GM12864 (cell line): Measurements from ENCODE around the gene CNNM3.
"Not testable (repeated sequence)": the region's sequence is repeated elsewhere in the genome, so short reads cannot be mapped to it uniquely, and the experiment has no call there.

Experiments used
- DNase-seq: peaks from one replicate; pipeline ENCODE4 v3.0.0-alpha.2; 2011; ENCODE audit warnings: low read depth
- H3K4me3 ChIP-seq: 2 replicates; pipeline ENCODE4 v1.5.1; 2011; ENCODE audit warnings: mild to moderate bottlenecking, low read depth, low read length, control low read depth
- CTCF ChIP-seq: IDR thresholded peaks from 2 replicates; pipeline ENCODE4 v1.5.1; 2011; ENCODE audit warnings: low read depth, mild to moderate bottlenecking, moderate library complexity, low read length, control low read depth, inconsistent platforms; ENCODE audit errors: missing control alignments

Gene CNNM3

GRCh38 chr2:96789245-96789617 lies 26.8 kb upstream of the CNNM3 start:
- no peak for TF ChIP-seq CTCF
- no peak overlapping the region for H3K4me3 ChIP-seq
- DNase-seq: no peak

- no peak overlapping the region for H3K4me3 ChIP-seq
- no peak for DNase-seq
- TF ChIP-seq CTCF: no peak
Observed at GRCh38 chr2:96792772-96793749, 23.0 kb upstream of the CNNM3 start.

GRCh38 chr2:96795076-96795475 lies 21.0 kb upstream of the CNNM3 start:
- TF ChIP-seq CTCF: no peak
- H3K4me3 ChIP-seq: no peak overlapping the region
- no peak for DNase-seq

- not testable (repeated sequence) for DNase-seq, H3K4me3 ChIP-seq
Observed at GRCh38 chr2:96796497-96796896, 19.6 kb upstream of the CNNM3 start.

- TF ChIP-seq CTCF: no peak
- no peak for DNase-seq
- no peak overlapping the region for H3K4me3 ChIP-seq
Observed at GRCh38 chr2:96797066-96797625, 18.9 kb upstream of the CNNM3 start.

- no peak for TF ChIP-seq CTCF
- H3K4me3 ChIP-seq: no peak overlapping the region
- DNase-seq: no peak
Observed at GRCh38 chr2:96798733-96799622, 17.1 kb upstream of the CNNM3 start.

GRCh38 chr2:96799623-96799935 lies 16.5 kb upstream of the CNNM3 start:
- no peak for DNase-seq
- no peak overlapping the region for H3K4me3 ChIP-seq
- TF ChIP-seq CTCF: no peak
